NCI-H1417 (cell line): ENCODE measurements around the gene TMEM181.
"Not testable (repeated sequence)": the region's sequence is repeated elsewhere in the genome, so short reads cannot be mapped to it uniquely, and the experiment has no call there.

Source experiments
- DNase-seq, 3 experiments: peaks; one replicate each; lab custom pipeline; 2025; lab: John Stamatoyannopoulos, UW

Gene TMEM181, protein sequence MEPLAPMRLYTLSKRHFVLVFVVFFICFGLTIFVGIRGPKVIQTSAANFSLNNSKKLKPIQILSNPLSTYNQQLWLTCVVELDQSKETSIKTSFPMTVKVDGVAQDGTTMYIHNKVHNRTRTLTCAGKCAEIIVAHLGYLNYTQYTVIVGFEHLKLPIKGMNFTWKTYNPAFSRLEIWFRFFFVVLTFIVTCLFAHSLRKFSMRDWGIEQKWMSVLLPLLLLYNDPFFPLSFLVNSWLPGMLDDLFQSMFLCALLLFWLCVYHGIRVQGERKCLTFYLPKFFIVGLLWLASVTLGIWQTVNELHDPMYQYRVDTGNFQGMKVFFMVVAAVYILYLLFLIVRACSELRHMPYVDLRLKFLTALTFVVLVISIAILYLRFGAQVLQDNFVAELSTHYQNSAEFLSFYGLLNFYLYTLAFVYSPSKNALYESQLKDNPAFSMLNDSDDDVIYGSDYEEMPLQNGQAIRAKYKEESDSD

GRCh38 chr6:158559895-158560835 is at the start of gene TMEM181:
Gene TMEM181 (plus strand): TSS chr6:158560091. CDS start chr6:158560225, 134 bp downstream.
- peak; percentile 84 to 91 (median 89) for DNase-seq

DNA sequence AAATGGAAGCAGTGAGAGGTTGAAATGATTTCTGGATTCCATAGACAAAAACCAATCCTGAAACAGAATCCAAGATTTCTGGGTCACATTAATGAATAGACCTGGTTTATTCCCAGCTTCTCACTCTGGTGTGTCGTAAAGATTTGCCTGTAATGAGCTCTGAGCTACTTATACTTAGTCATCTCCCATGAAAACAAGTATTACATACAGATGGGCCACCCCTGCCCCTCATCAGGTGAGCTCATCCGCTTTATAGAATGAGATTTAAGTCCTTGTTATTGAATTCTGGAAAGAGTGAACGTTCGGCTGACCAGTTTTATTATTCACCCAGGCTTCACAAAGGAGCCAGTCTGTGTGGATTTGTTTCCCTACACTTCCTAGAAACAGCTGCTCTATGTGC is 47.1 kb upstream of the TMEM181 start:
- no peak for DNase-seq

GRCh38 chr6:158514176-158514575 is 45.7 kb upstream of the TMEM181 start:
- DNase-seq: no peak

- no peak for DNase-seq
These were observed 44.9 kb upstream of the TMEM181 start for GRCh38 chr6:158514991-158515390.

- no peak for DNase-seq
These were observed 43.8 kb upstream of the TMEM181 start for GRCh38 chr6:158516098-158516497.

- no peak for DNase-seq
These were observed 42.9 kb upstream of the TMEM181 start for GRCh38 chr6:158517038-158517437.

DNA sequence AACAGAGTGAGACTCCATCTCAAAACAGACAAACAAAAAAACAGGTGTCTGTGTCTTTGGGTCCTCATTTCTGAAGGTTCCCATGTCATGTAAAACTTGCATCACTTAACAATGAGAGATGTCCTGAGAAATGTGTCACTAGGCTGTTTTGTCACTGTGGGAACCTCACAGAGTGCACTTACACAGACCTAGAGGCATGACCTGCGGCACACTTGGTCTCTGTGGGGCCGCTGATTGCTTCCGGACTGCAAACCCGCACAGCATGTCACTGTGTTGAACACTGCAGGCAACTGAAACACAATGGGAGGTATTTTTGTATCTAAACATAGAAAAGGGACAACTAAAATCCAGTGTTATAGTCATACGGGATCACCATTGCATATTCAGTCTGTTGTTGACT is 42.3 kb upstream of the TMEM181 start:
- DNase-seq: peak in 2 of 3 experiments; percentile 65 to 88

GRCh38 chr6:158518191-158519127 is 41.4 kb upstream of the TMEM181 start:
- DNase-seq: peak; percentile 78 to 95 (median 83)

- DNase-seq: peak in 1 of 3 experiments; percentile 40
These were observed 40.6 kb upstream of the TMEM181 start for GRCh38 chr6:158519300-158519699.

- no peak for DNase-seq
These were observed 40.1 kb upstream of the TMEM181 start for GRCh38 chr6:158519761-158520160.

DNA sequence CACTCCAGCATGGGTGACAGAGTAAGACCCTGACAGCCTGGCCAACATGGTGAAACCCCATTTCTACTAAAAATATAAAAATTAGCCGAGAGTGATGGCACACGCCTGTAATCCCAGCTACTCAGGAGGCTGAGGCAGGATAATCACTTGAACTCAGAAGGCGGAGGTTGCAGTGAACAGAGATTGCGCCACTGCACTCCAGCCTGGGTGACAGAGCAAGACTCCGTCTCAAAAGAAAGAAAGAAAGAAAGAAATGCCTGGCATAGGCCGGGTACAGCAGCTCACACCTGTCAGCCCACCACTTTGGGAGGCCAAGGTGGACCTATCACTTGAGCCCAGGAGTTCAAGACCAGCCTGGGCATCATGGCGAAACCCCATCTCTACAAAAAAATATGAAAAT is 38.9 kb upstream of the TMEM181 start:
- DNase-seq: not testable (repeated sequence)

- DNase-seq: no peak
These were observed 38.1 kb upstream of the TMEM181 start for GRCh38 chr6:158521759-158522158.

GRCh38 chr6:158522616-158523015 is 37.3 kb upstream of the TMEM181 start:
- no peak for DNase-seq

- DNase-seq: no peak
These were observed 35.6 kb upstream of the TMEM181 start for GRCh38 chr6:158524311-158524710.

DNA sequence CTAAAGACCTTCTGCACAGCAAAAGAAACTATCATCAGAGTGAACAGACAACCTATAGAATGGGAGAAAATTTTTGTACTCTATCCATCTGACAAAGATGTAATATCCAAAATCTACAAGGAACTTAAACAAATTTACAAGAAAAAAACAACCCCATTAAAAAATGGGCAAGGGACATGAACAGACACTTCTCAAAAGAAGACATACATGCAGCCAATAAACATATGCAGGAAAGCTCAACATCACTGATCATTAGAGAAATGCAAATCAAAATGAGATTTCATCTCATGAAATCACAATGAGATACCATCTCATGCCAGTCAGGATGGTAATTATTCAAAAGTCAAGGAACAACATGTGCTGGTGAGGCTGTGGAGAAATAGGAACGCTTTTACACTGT is 32.0 kb upstream of the TMEM181 start:
- DNase-seq: not testable (repeated sequence)

DNA sequence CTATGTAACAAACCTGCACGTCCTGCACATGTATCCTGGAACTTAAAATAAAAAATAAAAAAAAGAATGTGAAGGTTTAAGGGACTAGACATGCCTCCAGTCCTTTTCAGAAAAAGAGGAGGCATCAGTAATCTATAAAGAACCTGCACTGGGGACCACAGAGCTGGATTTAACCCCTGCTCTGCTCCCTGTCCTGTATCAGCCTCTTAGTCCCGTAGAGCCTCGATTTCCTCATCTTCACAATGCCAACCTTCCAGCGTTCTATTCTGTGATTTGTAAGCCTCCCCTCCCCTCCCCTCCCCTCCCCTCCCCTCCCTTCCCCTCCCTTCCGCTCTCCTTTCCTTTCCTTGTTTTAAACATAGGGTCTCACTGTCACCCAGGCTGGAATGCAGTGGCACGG is 31.1 kb upstream of the TMEM181 start:
- DNase-seq: no peak

- no peak for DNase-seq
These were observed 30.3 kb upstream of the TMEM181 start for GRCh38 chr6:158529629-158530028.

GRCh38 chr6:158531566-158531965 is 28.3 kb upstream of the TMEM181 start:
- DNase-seq: no peak

- DNase-seq: no peak
These were observed 27.9 kb upstream of the TMEM181 start for GRCh38 chr6:158531970-158532369.

GRCh38 chr6:158536084-158536890 is 23.6 kb upstream of the TMEM181 start:
- peak; percentile 64 to 96 (median 92) for DNase-seq
